NCI-H510A (cell line): Measurements from ENCODE around the gene TRIM46.
"Not testable (repeated sequence)": the region's sequence is repeated elsewhere in the genome, so short reads cannot be mapped to it uniquely, and the experiment has no call there.

Experiments
- DNase-seq: peaks from one replicate; lab custom pipeline; 2025; lab: John Stamatoyannopoulos, UW

The TRIM46 gene

GRCh38 chr1:155186067-155186793 lies 12.6 kb downstream of the TRIM46 start:
- peak; percentile 52 for DNase-seq

GRCh38 chr1:155186794-155187455 lies 13.3 kb downstream of the TRIM46 start:
- no peak for DNase-seq

- no peak for DNase-seq
Observed at GRCh38 chr1:155187456-155187891, 13.8 kb downstream of the TRIM46 start.

- DNase-seq, result no peak
Observed at GRCh38 chr1:155188268-155188667, 14.6 kb downstream of the TRIM46 start.

- DNase-seq, result not testable (repeated sequence)
Observed at GRCh38 chr1:155189926-155190325, 16.3 kb downstream of the TRIM46 start.

- no peak for DNase-seq
Observed at GRCh38 chr1:155191904-155192303, 18.3 kb downstream of the TRIM46 start.

- DNase-seq, result peak; percentile 87
Observed at GRCh38 chr1:155192346-155193274, 19.0 kb downstream of the TRIM46 start.

- DNase-seq, result peak; percentile 81
Observed at GRCh38 chr1:155193275-155193990, 19.8 kb downstream of the TRIM46 start.

- DNase-seq, result not testable (repeated sequence)
Observed at GRCh38 chr1:155193991-155194240, 20.3 kb downstream of the TRIM46 start.

- no peak for DNase-seq
Observed at GRCh38 chr1:155195201-155196102, 21.8 kb downstream of the TRIM46 start.

- DNase-seq, result no peak
Observed at GRCh38 chr1:155196103-155196892, 22.6 kb downstream of the TRIM46 start.

GRCh38 chr1:155196893-155197638 lies 23.4 kb downstream of the TRIM46 start:
- DNase-seq, result no peak

- no peak for DNase-seq
Observed at GRCh38 chr1:155197901-155198546, 24.4 kb downstream of the TRIM46 start.

GRCh38 chr1:155198547-155198906 lies 24.9 kb downstream of the TRIM46 start:
- DNase-seq, result no peak

GRCh38 chr1:155199792-155200191 lies 26.1 kb downstream of the TRIM46 start:
- no peak for DNase-seq

GRCh38 chr1:155200920-155201319 lies 27.3 kb downstream of the TRIM46 start:
- DNase-seq, result no peak

- no peak for DNase-seq
Observed at GRCh38 chr1:155202198-155202597, 28.5 kb downstream of the TRIM46 start.

- DNase-seq, result no peak
Observed at GRCh38 chr1:155202731-155203515, 29.3 kb downstream of the TRIM46 start.
